Activated CD8-positive, alpha-beta T cell treated with anti-CD3 and anti-CD28 coated beads, Interleukin-2, amount 10 ng/mL, durations not matched to agents 7 days and 5 days (primary cell): ENCODE results near the gene CACNG8. TPM values are rescaled to one million over a fixed set of nuclear protein-coding genes. Genes with fewer than 3 reads are reported as not detected.
"Not testable (repeated sequence)": the region's sequence is repeated elsewhere in the genome, so short reads cannot be mapped to it uniquely, and the experiment has no call there.

Experiments used
- ATAC-seq: fragments of 150-1000 bp; cut with Tn5 transposase; one replicate; pipeline ENCODE4 v1.10.0; 2021; ENCODE audit warnings: moderate library complexity
- CTCF ChIA-PET: fragments of 350-600 bp; sonication (Branson Sonifier 250); formaldehyde crosslinking; loops from one replicate; lab custom pipeline; 2021; ENCODE audit warnings: antibody characterized with exemption; lab: Charles Lee
- POLR2A ChIA-PET: fragments of 350-600 bp; sonication (Branson Sonifier 250); formaldehyde crosslinking; loops from one replicate; lab custom pipeline; 2021; ENCODE audit warnings: antibody characterized with exemption; lab: Charles Lee
- DNase-seq: peaks from one replicate; pipeline ENCODE4 v3.0.0-alpha.2; 2020
- H3K27ac Mint-ChIP-seq: one replicate; pipeline ENCODE4 v1.8.0; 2021; ENCODE audit warnings: mild to moderate bottlenecking, mixed read lengths
- H3K27me3 Mint-ChIP-seq: one replicate; pipeline ENCODE4 v1.8.0; 2021; ENCODE audit warnings: low read depth, mixed read lengths
- H3K36me3 Mint-ChIP-seq: one replicate; pipeline ENCODE4 v1.8.0; 2021; ENCODE audit warnings: low read depth, mixed read lengths
- H3K4me1 Mint-ChIP-seq: one replicate; pipeline ENCODE4 v1.8.0; 2021; ENCODE audit warnings: low read depth, mixed read lengths
- H3K4me3 Mint-ChIP-seq: one replicate; pipeline ENCODE4 v1.8.0; 2021; ENCODE audit warnings: mild to moderate bottlenecking, mixed read lengths
- H3K9me3 Mint-ChIP-seq: one replicate; pipeline ENCODE4 v1.8.0; 2022; ENCODE audit warnings: mixed read lengths; ENCODE audit not compliant: insufficient read depth
- total RNA-seq, 2 experiments: library from RNA; stranded (reverse); gene quantifications; one replicate each; pipeline ENCODE4 v1.2.3, GENCODE V29; 2021

Gene CACNG8
- total RNA-seq, 2 experiments from 2014 or later = not detected

- Mint-ChIP-seq H3K27ac (no peak overlapping the region), H3K27me3 (peaks cover 14% of the 10 kb centered on the region), H3K4me3 (no peak overlapping the region), H3K9me3 (no peaks in the 10 kb centered on the region), H3K36me3 (no peaks in the 10 kb centered on the region), H3K4me1 (peaks cover 7% of the 10 kb centered on the region)
- CTCF ChIA-PET = no interaction called here
- ATAC-seq = no peak
- DNase-seq = no peak
- POLR2A ChIA-PET = no interaction called here
These were observed 63.9 kb downstream of the CACNG8 start for GRCh38 chr19:54026656-54027055.

GRCh38 chr19:54029301-54029700, 66.6 kb downstream of the CACNG8 start:
- no peaks in the 10 kb centered on the region for H3K36me3 Mint-ChIP-seq
- no peak overlapping the region for H3K27ac Mint-ChIP-seq
- ChIA-PET CTCF (interaction anchor here (1.1 to 2.3 kb wide), 17 partner anchors 8 to 257 kb away, joined by 3 to 27 read pairs (median 4); no protein-coding TSS in a partner anchor), POLR2A (no interaction called here)
- H3K27me3 Mint-ChIP-seq = peaks cover 12% of the 10 kb centered on the region
- DNase-seq (no peak), ATAC-seq (no peak)
- no peaks in the 10 kb centered on the region for H3K4me1 Mint-ChIP-seq
- no peak overlapping the region for H3K4me3 Mint-ChIP-seq
- H3K9me3 Mint-ChIP-seq = no peaks in the 10 kb centered on the region

DNA sequence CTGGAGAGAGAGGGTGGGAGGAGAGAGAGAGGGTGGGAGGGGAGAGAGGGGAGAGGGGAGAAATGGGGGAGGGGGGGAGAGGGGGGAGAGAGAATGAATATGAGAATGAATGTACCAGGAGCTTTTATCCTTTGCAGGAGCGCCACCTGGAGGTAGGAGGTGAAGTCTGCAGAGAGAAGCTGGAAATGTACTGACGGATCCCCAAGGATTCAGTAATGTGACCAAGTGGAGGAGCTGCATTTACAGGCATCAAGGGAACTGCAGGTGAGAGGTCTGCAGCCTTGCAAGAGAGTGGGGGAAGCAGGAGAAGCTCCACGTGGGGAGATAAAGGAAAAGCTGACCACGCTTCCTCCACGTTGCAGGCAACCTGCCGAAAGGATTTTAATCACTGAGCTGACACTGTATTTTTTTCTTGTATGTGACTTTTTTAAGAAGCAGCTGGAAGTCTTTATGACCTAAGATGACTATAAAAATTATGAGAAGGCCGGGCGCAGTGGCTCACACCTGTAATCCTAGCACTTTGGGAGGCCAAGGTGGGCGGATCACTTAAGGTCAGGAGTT, 67.3 kb downstream of the CACNG8 start:
- no peaks in the 10 kb centered on the region for H3K9me3 Mint-ChIP-seq
- no peak overlapping the region for H3K27ac Mint-ChIP-seq
- H3K4me3 Mint-ChIP-seq = no peak overlapping the region
- no peaks in the 10 kb centered on the region for H3K4me1 Mint-ChIP-seq
- POLR2A ChIA-PET = no interaction called here
- peak; percentile 39 for ATAC-seq
- peaks cover 12% of the 10 kb centered on the region for H3K27me3 Mint-ChIP-seq
- DNase-seq = peak; percentile 68
- CTCF ChIA-PET = interaction anchor here (0.6 to 2.3 kb wide), 24 partner anchors 8 to 261 kb away, joined by 3 to 27 read pairs (median 4); no protein-coding TSS in a partner anchor
- no peaks in the 10 kb centered on the region for H3K36me3 Mint-ChIP-seq

DNA sequence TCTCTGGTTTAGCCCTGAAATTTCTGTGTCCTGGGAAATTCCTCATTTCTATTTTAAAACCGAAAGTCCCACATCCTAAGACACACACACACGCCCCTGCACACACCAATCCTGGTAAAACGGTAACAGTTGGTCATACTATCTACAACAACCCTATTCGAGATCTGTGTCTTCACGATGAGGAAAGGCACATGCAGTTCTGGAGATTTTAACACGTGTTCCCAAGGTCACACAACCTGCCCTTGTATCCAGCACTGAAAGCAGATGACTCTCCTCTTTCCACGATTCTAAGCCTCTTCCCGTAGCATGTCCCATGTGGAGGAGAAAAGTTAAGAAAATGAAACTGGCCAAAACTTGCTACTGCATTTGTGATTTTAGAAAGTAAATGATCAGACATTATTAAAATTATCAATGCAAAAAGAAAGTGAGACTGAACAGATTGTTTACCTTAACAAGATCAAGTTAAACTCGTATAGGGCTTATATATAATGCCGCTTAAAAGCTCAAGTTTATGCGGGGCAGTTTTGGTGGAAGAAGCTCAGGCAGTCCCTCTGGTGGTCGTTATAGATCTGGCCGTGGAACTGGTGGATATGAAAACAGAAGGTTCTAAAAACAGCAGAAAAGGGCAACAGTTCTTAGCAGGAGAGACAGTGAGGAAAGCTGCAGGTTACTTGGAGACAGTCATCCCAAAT, 68.3 kb downstream of the CACNG8 start:
- no peaks in the 10 kb centered on the region for H3K36me3 Mint-ChIP-seq
- ChIA-PET CTCF (interaction anchor here (1.0 to 1.8 kb wide), 6 partner anchors 10 to 238 kb away, joined by 3 to 7 read pairs (median 4); no protein-coding TSS in a partner anchor), POLR2A (no interaction called here)
- H3K27me3 Mint-ChIP-seq = peaks cover 11% of the 10 kb centered on the region
- no peak overlapping the region for H3K27ac Mint-ChIP-seq
- DNase-seq (no peak), ATAC-seq (no peak)
- H3K4me3 Mint-ChIP-seq = no peak overlapping the region
- H3K4me1 Mint-ChIP-seq = no peaks in the 10 kb centered on the region
- no peaks in the 10 kb centered on the region for H3K9me3 Mint-ChIP-seq

GRCh38 chr19:54035215-54036178, 72.8 kb downstream of the CACNG8 start:
- CTCF ChIA-PET = interaction anchor here (1.0 to 1.4 kb wide), 2 partner anchors 12 to 242 kb away, joined by 3 to 6 read pairs; no protein-coding TSS in a partner anchor
- Mint-ChIP-seq H3K27me3 (peaks cover 5% of the 10 kb centered on the region), H3K36me3 (no peaks in the 10 kb centered on the region), H3K27ac (no peak overlapping the region), H3K4me3 (no peak overlapping the region), H3K4me1 (no peaks in the 10 kb centered on the region), H3K9me3 (no peaks in the 10 kb centered on the region)
- POLR2A ChIA-PET = no interaction called here
- no peak for ATAC-seq
- DNase-seq = no peak

- POLR2A ChIA-PET, H3K27me3 Mint-ChIP-seq, H3K4me1 Mint-ChIP-seq, DNase-seq, H3K4me3 Mint-ChIP-seq, ATAC-seq, H3K27ac Mint-ChIP-seq, CTCF ChIA-PET, H3K36me3 Mint-ChIP-seq, H3K9me3 Mint-ChIP-seq: not testable (repeated sequence)
These were observed 73.8 kb downstream of the CACNG8 start for GRCh38 chr19:54036542-54036941.

Other genes starting within 250 kb of the CACNG8 start
- gene NLRP12, start 138.6 kb upstream of the CACNG8 start, total RNA-seq = not detected
- gene MYADM, start 95.1 kb upstream of the CACNG8 start, total RNA-seq = 10 to 100 TPM; 92.9 to 98.1 TPM
- gene PRKCG, start 80.7 kb upstream of the CACNG8 start, total RNA-seq = not detected
- not detected for gene CACNG7, start 53.7 kb upstream of the CACNG8 start, total RNA-seq
- gene CACNG6, start 28.7 kb downstream of the CACNG8 start, total RNA-seq = not detected
- not detected for gene VSTM1, start 101.0 kb downstream of the CACNG8 start, total RNA-seq
- not detected for gene TARM1, start 118.4 kb downstream of the CACNG8 start, total RNA-seq
- gene OSCAR, start 137.9 kb downstream of the CACNG8 start, total RNA-seq = under 1 TPM; 0.34 to 0.42 TPM
- 100 to 1,000 TPM; 138 to 152 TPM for gene NDUFA3, start 139.9 kb downstream of the CACNG8 start, total RNA-seq
- 10 to 100 TPM; 50.9 to 51.4 TPM for gene TFPT, start 152.7 kb downstream of the CACNG8 start, total RNA-seq
- gene PRPF31, start 152.8 kb downstream of the CACNG8 start, total RNA-seq = 10 to 100 TPM; 77.5 to 82.8 TPM
- 10 to 100 TPM; 55.1 to 58.4 TPM for gene CNOT3, start 174.8 kb downstream of the CACNG8 start, total RNA-seq
- gene LENG1, start 196.8 kb downstream of the CACNG8 start, total RNA-seq = 1 to 10 TPM; 6.6 to 7.5 TPM
- under 1 TPM; 0.55 to 0.76 TPM for gene TMC4, start 210.2 kb downstream of the CACNG8 start, total RNA-seq
- gene MBOAT7, start 226.6 kb downstream of the CACNG8 start, total RNA-seq = 10 to 100 TPM; 56.9 to 58.8 TPM
- gene TSEN34, start 228.4 kb downstream of the CACNG8 start, total RNA-seq = 10 to 100 TPM; 11.2 to 11.9 TPM
- 1,000 to 10,000 TPM; 1,244 to 1,253 TPM for gene RPS9, start 237.9 kb downstream of the CACNG8 start, total RNA-seq